ENCODE data around the gene SUPT3H. TPM values are rescaled to one million over a fixed set of nuclear protein-coding genes. Genes with fewer than 3 reads are reported as not detected.

Gene SUPT3H
- total RNA-seq, 1 donor from 2014 or later = 5.0 TPM

DNA sequence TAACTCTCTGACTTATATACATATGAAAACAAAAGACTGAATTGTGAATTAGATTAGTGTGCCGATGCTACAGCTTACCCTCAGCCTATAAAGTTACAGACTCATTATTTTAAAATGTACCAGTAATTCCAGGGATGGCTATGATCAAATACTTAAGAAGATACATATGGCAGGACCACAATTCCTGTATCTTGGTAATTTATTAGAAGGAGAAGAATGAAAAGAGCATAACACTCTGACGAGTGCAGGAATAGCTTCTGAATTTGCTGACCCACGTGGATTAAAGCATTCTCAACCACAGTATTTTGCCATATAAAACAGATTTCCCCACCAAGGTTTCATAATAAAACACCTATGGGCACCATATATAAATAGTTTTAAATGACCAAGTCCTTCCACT lies 418.1 kb downstream of the SUPT3H start:
- DNase-seq (ENCODE audit: low spot score) = no peak

DNA sequence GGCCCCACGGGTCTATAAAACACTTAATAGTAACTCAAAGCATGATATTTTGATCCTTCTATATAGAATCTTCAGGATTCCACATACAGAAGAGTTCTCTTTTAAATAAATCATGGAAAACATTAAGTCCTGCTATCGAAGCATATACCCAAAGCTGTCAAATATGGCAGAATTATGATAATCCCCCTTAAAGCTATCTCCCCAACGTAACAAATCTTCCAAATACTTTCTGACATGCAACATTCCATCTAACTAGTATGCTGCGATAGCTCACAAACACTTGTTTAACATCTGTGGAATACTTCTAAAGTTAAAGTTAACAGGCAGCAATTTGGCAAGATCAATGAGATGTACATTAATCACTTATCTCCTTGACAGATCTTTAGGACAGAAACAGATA lies 420.6 kb downstream of the SUPT3H start:
- DNase-seq (ENCODE audit: low spot score) = no peak

DNA sequence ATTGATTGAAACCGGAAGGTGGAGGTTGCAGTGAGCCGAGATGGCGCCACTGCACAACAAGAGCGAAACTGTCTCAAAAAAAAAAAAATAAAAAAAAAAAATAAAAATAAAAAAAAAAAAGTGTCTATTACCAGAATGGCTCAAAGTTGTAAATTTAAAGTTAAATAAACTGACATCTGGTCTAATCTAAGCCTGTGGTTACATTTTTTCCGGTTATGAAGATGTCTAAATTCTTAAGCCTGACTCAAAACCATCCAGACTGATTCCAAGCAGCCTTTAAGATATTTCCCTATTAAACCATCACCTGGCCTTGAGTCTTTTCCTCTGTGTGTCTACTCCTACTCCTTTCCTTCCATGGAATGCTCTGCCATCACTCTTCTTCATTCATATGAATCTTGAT lies 421.3 kb downstream of the SUPT3H start:
- no peak for DNase-seq (ENCODE audit: low spot score)

DNA sequence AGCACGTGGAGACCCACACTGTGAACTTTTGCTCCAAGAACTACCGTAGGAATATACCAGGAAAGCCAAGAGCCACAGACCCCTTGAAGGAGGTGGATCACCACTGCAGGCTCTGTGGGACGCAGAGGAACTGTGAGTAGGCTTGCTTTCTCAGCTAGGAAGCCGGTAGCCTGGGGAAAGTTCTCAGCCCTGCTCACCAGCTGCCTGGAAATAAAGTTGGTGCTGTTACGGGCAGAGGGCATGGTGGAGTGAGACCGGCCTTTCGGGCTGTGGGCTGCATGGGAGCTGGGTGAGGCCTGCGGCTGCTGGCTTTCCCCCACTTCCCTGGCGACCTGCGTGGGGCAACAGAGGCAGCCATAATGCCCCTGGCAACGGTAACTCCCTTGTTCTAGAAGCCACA lies 422.6 kb downstream of the SUPT3H start:
- no peak for DNase-seq (ENCODE audit: low spot score)

DNA sequence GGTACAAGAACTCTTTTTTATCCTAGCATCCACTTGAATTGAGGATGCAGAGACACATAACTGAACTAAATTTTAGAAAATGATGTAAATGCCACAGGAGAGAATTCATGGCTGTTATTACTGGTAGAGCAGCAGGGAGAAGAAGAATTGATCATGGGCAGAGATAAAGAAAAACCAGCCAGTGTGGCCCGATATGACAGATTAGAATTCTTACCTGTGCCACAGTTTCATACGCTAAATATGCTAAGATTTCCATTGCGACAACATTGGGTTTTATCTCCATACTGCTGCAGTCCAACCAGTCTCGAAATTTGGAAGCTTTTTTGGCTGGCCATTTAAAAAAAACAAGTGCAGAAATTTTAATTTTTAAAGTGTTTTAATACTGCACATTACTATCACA lies 423.5 kb downstream of the SUPT3H start:
- no peak for DNase-seq (ENCODE audit: low spot score)

DNA sequence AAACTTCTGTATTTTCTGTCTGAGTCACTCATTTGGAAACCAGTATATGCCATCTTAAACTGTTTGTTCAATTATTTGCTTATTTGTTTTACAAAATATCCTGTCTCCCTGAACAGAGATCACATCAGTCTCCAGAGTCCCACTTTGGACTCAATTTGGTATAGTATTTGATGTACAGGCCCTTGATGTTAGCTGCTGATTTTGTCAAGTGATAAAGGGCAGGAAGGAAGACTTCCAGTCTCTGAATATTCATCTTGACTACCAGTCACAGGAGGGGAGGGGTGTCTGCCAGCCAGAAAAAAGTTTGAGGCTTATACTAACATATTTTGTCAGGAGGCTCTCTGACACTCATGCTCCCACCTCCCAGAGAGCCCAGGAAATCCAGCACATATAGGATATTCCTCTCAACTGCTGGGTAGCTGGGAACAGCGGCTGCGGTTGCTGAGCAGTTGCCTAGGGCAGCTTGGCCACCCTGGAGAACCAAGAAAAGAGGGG lies 426.4 kb downstream of the SUPT3H start:
- no peak for DNase-seq (ENCODE audit: low spot score)

DNA sequence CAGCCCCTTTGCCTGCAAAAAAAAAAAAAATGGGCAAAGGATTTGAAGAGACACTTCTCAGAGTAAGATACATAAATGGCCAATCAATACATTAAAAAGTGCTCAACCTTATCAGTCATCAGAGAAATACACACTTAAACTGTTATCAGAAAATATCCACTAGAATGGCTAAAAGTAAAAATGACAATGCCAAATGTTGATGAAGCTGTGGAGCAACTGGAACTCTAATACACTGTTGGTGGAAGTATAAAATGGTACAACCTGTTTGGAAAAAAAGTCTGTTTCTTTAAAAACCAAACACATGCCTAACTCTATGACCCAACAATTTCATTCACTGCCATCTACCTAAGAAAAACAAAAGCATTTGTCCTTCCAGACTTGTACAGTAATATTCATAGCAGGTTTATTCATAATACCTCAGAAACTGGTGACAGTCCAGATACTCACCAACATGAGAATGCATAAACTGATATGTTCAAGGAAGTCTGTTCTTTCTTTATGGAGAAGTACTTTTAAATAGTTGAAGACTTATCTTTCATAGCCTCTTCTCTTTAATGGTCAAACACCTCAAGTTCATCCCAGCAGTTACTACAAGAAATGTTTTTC lies 428.0 kb downstream of the SUPT3H start:
- DNase-seq (ENCODE audit: low spot score) = no peak

DNA sequence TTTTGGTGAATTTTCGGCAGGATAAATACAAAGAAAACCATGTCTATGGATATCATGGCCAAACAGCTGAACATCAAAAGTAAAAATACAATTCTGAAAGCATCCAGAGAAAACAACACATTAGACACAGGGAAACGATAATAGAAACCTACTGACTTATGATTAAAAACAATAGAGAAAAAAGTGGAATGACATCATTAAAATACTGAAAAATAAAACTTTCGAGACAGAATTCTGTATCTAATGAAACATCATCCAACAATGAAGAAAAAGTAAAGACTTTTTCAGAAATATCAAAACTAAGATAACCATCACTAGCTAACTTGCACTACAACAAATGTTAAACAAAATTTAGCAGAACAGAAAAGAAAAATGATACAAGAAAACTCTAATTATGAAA lies 434.2 kb downstream of the SUPT3H start:
- DNase-seq (ENCODE audit: low spot score) = no peak

DNA sequence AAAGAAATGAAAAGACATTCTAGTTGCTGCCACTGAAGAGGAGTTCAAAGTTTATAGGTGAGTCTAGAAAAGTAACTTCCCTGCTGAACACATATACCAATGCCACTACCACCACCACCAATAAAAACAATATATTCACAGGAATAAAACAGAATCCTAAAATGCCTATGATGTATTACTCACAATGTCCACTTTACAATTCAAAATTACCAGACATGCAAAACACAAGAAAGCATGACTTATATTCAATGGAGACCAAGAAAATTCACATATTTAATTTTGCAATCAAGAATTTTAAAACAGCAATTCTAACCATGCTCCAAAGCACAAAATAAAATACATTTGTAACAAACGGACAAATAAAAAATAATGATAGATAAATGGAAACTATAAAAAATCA lies 434.9 kb downstream of the SUPT3H start:
- DNase-seq (ENCODE audit: low spot score) = no peak

DNA sequence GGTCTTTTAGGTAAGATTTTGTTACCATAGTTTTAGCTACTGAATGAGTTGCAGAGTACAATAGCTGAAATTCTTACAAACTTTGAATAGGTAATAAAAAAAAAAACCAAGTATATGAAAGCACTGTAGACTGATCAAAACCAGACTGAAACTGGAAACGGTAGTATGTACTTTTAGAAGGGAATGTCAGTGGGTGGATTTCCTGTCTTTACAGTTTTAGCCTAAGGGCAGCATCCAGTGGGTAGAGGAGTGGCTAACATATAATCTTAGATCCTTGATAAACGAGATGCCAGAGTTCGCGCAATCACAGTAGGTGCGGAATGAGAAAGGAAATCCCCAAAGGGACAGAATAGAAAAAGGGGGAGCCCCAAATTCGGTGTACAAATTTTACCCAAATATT lies 435.5 kb downstream of the SUPT3H start:
- no peak for DNase-seq (ENCODE audit: low spot score)

DNA sequence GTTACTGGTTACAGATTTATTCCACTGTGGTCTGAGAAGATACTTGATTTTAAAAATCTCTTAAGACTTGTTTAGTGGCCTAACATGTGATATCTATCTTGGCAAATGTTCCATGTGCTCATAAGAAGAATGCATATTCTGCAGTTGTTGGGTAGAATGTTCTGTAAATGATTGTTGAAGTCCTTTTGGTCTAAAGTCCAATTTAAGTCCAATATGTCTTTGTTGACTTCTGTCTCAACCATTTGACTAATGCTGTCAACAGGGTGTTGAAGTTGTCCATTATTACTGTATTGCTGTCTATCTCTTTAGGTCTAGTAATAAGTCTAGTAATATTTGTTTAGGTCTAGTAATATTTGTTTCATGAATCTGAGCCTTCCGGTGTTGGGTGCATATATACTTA lies 437.4 kb downstream of the SUPT3H start:
- DNase-seq (ENCODE audit: low spot score) = no peak

DNA sequence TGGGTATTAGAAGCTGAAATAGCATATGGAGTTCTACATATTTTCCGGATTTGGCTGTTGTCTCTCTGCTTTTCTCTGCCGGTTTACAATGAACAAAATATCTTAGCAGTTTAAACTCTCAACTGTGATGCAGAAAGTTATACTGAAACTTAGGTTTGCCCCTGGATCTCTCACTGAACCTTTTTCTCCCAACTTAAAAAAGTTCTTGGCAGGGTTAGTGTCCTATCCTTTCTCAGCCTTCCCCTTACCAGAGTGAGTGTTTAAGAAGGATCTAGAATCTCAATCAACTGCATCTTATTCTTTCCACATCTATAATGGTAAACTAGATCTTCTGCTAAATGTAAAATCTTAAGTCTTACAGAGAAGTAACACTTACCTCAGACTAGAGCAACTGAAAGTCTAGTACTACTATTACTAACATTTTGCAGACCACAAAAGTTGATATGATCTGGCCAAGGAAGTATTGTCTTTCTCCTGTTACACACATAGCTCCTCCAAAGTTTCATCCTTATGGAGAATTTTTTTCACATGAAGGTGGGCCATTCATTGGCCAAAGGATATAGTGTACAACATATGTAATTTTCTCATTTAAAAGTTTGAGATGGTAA lies 441.9 kb downstream of the SUPT3H start:
- no peak for DNase-seq (ENCODE audit: low spot score)

DNA sequence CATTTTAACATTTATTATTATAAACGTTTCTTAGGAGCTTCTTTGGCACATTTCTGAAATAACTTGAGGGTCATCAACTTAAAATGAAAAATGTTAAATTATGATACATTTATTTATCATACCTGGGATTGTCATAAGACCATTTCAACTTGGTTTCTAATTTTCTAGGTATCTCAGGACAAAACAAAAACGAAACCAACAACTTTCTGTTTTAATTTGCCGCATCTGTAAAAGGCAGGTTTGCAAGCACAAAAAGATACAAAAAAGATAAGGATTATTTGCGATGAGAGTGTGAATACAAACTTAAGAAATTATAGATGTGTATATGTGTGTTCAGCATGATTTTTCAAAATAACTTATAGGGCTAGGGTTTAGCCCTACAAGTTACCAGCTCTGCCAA lies 444.6 kb downstream of the SUPT3H start:
- DNase-seq (ENCODE audit: low spot score) = no peak

DNA sequence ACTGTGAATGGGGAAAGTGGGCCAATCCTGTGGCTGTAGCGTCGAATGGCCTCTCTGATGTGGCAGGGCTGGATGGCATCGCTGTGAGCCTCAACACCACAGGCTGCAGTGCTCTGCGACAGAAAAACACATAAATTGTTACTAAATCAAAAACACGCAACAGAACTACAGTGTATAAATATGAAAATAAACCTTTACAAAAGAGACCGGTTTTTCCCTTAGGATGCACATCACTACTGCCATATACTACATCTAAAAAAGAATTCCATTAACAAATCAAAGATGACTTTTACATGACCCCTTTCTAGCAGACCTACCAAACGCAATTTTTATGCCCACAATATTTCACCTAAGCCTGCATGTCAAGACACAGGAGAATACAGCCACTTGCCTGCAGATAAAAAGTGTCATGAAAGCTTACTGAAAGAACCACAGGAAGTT lies 445.1 kb downstream of the SUPT3H start:
- DNase-seq (ENCODE audit: low spot score) = no peak

DNA sequence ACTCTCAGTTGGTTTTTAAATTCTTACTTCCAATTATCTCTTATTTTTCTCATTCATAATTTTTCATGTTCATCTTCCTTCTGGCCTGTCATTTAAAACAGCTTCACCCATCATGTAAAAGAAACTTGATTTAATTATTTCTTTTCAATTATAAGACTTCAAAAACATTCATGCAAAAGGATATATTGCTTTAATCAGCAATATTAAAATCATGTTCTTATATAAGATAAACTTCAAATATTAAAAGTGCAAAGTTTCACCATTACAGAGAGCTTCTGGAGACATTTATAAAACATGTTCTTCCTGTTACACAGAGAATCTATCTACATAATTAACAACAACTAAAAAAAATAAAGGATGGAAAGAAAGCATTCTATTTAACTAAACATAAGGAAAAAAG lies 446.3 kb downstream of the SUPT3H start:
- no peak for DNase-seq (ENCODE audit: low spot score)

DNA sequence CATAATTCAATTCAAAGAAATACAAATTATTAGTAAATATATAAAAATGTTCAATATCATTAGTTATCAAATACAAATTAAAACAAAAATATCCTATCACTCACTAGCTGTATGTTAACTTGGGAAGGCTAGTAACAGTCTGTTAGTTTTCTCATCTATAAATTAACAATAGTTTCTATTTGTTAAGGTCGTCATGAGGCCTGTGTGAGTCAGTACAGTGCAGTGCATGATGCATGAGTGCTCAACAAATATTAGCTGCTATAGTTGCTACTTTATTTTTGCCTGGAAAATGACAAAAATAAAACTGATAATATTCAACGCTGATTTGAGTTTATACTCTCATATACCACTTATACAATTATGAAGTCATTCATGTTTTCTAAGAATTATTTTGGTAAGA lies 451.2 kb downstream of the SUPT3H start:
- no peak for DNase-seq (ENCODE audit: low spot score)

DNA sequence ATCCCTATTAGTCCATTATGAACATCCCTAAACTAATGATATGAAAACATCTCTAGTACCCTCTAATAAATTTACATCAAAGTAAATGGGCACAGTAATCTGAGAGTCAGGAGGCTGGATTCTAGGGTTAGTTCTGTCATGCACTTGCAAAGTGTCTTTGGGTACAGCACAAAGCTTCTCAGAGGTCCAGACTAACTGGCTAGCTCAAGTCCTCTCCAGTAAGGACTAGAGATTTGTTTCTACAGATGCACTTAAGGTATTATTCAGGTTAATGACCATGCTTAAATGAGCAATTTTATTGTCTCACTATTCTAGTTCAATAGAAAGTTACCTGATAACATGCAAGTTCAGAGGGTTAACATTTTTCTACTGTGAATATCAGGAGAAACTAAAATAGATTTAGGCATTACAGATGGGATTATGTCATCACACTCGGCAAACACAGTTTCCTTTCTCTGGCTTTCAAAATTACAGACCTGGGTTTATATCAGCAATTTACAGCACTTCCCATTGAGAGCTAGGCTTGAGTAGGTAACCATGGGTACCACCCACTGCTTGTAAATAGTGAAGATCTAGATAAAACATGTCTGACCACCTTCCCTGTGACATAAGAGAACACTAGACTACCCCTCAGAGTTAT lies 452.5 kb downstream of the SUPT3H start:
- DNase-seq (ENCODE audit: low spot score) = no peak

DNA sequence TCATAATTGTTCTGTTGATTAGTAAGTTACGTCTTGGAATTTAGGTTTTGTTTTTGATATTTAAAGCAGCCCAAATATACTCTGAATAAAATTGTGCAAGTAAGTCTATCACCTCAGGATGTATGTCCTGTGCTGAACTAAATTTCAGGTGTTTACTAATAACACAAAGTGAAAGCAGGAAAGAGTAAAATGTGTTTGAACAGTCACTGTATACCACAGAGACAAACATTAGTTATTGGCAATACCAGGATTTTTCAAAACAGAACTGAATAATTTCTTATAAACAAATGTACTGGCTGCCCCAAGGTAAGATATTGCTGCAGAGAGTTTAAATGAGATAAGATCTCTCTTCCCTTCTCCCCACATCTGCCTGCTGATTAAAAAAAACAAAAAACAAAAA lies 454.3 kb downstream of the SUPT3H start:
- DNase-seq (ENCODE audit: low spot score) = no peak

DNA sequence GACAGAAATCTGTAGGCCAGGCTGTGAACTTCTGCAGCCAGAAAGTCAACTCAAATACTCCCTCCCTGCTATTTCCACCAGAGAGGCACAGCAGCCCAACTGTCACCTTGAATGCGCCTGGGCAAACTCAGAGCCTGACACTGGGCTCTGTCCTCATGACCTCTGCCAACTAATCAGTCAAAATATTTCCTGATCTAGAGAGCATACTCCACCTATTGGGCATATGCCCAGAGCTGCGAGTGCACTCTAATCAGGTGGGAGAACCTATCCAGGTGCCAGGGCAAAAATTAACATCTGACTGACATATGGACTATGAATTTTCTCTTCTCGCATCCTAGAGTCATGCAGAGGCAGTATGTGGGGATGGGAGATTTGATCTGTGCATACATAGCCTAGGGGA lies 455.9 kb downstream of the SUPT3H start:
- no peak for DNase-seq (ENCODE audit: low spot score)

DNA sequence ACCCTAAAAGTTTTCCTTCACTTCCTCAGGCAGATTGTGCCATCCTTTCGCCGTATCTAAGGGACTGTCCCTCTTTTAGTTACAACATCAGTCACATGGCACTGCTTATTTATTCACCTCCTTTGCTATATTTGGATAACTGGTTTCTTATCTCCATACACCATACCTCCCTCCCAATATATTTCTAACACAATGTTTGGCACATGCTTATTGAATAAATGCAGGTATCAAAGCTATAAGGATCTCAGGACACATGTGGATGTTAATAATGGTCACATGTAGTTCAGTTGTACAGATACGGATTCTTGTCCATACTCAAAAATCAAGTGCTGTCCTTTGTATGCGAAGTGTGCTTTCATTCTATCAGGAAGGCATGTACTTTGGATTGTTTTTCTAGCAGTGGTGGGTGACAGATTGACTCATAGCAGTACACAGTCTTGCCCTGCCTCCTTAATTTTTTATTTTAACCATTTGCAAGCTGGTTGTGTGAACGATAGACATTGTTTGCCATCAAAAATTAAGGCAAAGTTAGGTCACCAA lies 456.7 kb downstream of the SUPT3H start:
- DNase-seq (ENCODE audit: low spot score) = no peak

DNA sequence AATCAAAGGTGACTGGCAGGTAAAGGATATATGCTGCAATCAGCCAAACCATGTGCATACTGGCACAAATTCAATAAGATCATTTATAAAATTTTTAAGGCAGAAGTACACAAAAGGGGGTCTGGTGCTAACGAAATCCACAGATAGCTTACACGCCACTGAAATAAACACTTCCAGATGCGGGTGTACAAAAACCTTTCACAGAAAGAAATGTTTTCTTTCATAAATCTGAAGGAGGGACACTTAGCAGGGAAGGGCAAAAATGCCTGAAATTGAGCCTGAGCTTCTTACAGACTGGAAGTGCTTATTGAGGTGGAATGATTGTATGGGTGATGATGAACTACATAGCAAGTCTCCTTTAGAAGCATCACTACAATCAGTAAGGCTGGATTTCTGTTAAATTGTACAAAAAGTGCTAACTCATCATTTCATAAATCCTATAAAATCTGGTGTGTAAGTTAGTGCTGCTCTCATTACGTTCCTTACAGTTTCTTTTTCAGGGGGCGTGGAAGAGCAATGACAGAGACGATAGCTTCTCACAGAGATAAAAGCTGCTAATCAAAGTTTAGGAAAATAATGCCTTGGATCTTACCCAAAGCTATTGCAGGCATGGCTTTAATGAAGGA lies 458.9 kb downstream of the SUPT3H start:
- DNase-seq (ENCODE audit: low spot score) = no peak

DNA sequence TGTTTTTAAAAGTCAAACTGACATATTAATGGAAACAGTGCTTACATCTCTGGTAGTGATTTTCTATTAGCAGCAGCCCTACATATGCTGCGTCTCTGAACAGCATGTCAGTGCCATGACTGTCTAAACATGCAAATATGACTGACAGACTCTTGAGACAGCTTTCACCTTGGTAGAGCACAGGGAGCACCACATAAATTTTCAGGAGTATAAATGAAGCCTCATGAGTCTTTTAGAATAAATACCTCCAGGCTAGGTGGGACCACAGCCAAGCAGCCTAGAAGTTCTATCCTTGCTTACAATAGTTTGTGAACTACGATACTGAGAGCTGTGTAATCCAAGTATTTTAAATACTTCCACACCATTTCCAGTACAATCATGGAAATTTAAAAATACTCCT lies 460.3 kb downstream of the SUPT3H start:
- no peak for DNase-seq (ENCODE audit: low spot score)
